Measurements from ENCODE around the gene LIPH.
"Not testable (repeated sequence)": the region's sequence is repeated elsewhere in the genome, so short reads cannot be mapped to it uniquely, and the experiment has no call there.

GRCh38 chr3:185556640-185557039, 4.3 kb upstream of the LIPH start:
- TF ChIP-seq CTCF, POLR2A (IDR thresholded peaks at IDR 0.05): not testable (repeated sequence)

All from transverse colon (tissue), 3 donors.